Liver (tissue), 3 donors: Measurements from ENCODE around the gene ZC3H12C.

Experiments used
- CTCF ChIP-seq: fragments of 150-350 bp; IDR thresholded peaks from 2 replicates; pipeline ENCODE4 v1.5.1; 2017; ENCODE audit warnings: improper control_type of control experiment, low read depth, low read length; ENCODE audit not compliant: missing input control
- FOXA1 ChIP-seq: IDR thresholded peaks from 2 replicates; pipeline ENCODE4 v1.6.1; 2016; ENCODE audit warnings: antibody characterized with exemption
- HNF4G ChIP-seq: IDR thresholded peaks from 2 replicates; pipeline ENCODE4 v1.6.1; 2016; ENCODE audit warnings: antibody characterized with exemption
- donor health status: healthy.
- donor health status: healthy.

DNA sequence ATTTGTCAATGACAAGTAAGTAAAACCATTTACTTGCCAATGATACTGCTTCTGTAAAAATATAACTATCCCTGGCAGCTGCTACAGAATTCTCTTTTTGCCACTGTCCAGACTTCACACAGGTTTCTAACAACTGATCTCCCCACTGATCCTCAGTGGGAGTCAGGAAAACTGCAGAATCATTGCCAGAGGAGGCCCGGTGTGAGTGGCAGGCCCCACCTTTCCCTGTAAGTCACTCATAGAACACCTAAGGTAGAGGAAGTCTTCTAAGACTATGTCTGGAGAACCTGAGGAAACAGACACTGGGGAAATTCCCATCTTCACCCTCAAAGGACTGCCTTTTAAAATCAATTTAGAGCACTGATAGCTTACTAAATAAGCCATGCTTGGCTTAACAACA is 66.3 kb downstream of the ZC3H12C start:
- TF ChIP-seq CTCF, result no peak
- TF ChIP-seq HNF4G, result no peak
- TF ChIP-seq FOXA1, result no peak
